Head of caudate nucleus (tissue), 42 donors: ENCODE results near the gene MAGI2.

ENCODE experiments used
- DNase-seq, 42 donors: peaks; one replicate each; pipeline versions ENCODE4 v3.0.0 to v3.0.0-alpha.2; 2020 to 2021; ENCODE audit warnings: mixed read lengths in 7 of 42
- intact Hi-C: fragments of 100-400 bp; cut with DNase I; formaldehyde crosslinking; loops from one replicate; pipeline ENCODE4 v1.15.0; 2022

Gene MAGI2

GRCh38 chr7:78189762-78190161, 1263.7 kb downstream of the MAGI2 start:
- intact Hi-C loops: no loop called here
- no peak for DNase-seq

- intact Hi-C loops: no loop called here
- DNase-seq: no peak
Measured at GRCh38 chr7:78185149-78185745, 1268.2 kb downstream of the MAGI2 start.

GRCh38 chr7:78184299-78184698, 1269.2 kb downstream of the MAGI2 start:
- intact Hi-C loops: no loop called here
- DNase-seq: no peak

GRCh38 chr7:78179827-78180477, 1273.5 kb downstream of the MAGI2 start:
- intact Hi-C loops: no loop called here
- DNase-seq: no peak

- intact Hi-C loops: no loop called here
- no peak for DNase-seq
Measured at GRCh38 chr7:78179211-78179610, 1274.3 kb downstream of the MAGI2 start.

GRCh38 chr7:78178319-78178718, 1275.1 kb downstream of the MAGI2 start:
- intact Hi-C loops: no loop called here
- no peak for DNase-seq

- intact Hi-C loops: no loop called here
- no peak for DNase-seq
Measured at GRCh38 chr7:78176171-78176570, 1277.3 kb downstream of the MAGI2 start.

GRCh38 chr7:78175330-78176100, 1278.0 kb downstream of the MAGI2 start:
- intact Hi-C loops: no loop called here
- DNase-seq: peak in 20 of 42 donors; percentile 18 to 77 (median 44)

- no peak for DNase-seq
- intact Hi-C loops: no loop called here
Measured at GRCh38 chr7:78173666-78174065, 1279.8 kb downstream of the MAGI2 start.

GRCh38 chr7:78172933-78173591, 1280.4 kb downstream of the MAGI2 start:
- intact Hi-C loops: no loop called here
- no peak for DNase-seq

GRCh38 chr7:78172267-78172757, 1281.2 kb downstream of the MAGI2 start:
- intact Hi-C loops: no loop called here
- peak in 1 of 42 donors; percentile 23 for DNase-seq

GRCh38 chr7:78171398-78171797, 1282.1 kb downstream of the MAGI2 start:
- intact Hi-C loops: no loop called here
- DNase-seq: no peak

- intact Hi-C loops: no loop called here
- no peak for DNase-seq
Measured at GRCh38 chr7:78170815-78171214, 1282.7 kb downstream of the MAGI2 start.

GRCh38 chr7:78169992-78170391, 1283.5 kb downstream of the MAGI2 start:
- intact Hi-C loops: no loop called here
- no peak for DNase-seq

GRCh38 chr7:78168865-78169264, 1284.6 kb downstream of the MAGI2 start:
- intact Hi-C loops: no loop called here
- DNase-seq: no peak

GRCh38 chr7:78167860-78168259, 1285.6 kb downstream of the MAGI2 start:
- DNase-seq: no peak
- intact Hi-C loops: no loop called here

GRCh38 chr7:78165854-78166253, 1287.6 kb downstream of the MAGI2 start:
- intact Hi-C loops: no loop called here
- DNase-seq: no peak

GRCh38 chr7:78165454-78165853, 1288.0 kb downstream of the MAGI2 start:
- intact Hi-C loops: no loop called here

GRCh38 chr7:78164459-78164858, 1289.0 kb downstream of the MAGI2 start:
- no peak for DNase-seq
- intact Hi-C loops: no loop called here

More at GRCh38 chr7:78165454-78165853, 1288.0 kb downstream of the MAGI2 start:
- DNase-seq: peak in 5 of 42 donors; percentile 8 to 33 (median 16)

GRCh38 chr7:78161781-78162180, 1291.7 kb downstream of the MAGI2 start:
- intact Hi-C loops: no loop called here
- no peak for DNase-seq
